GM18505 (cell line): ENCODE measurements around the gene ZNF777.
"Not testable (repeated sequence)": the region's sequence is repeated elsewhere in the genome, so short reads cannot be mapped to it uniquely, and the experiment has no call there.

Experiments used
- ATAC-seq: cut with Tn5 transposase; IDR thresholded peaks from one replicate; pipeline ENCODE4 v1.9.1; 2021; ENCODE audit not compliant: unreplicated experiment
- POLR2A ChIP-seq: IDR thresholded peaks from 4 replicates; pipeline ENCODE4 v1.6.1; 2011; ENCODE audit warnings: borderline replicate concordance; ENCODE audit not compliant: insufficient read depth, insufficient read length; ENCODE audit errors: extremely low read depth

Gene ZNF777

DNA sequence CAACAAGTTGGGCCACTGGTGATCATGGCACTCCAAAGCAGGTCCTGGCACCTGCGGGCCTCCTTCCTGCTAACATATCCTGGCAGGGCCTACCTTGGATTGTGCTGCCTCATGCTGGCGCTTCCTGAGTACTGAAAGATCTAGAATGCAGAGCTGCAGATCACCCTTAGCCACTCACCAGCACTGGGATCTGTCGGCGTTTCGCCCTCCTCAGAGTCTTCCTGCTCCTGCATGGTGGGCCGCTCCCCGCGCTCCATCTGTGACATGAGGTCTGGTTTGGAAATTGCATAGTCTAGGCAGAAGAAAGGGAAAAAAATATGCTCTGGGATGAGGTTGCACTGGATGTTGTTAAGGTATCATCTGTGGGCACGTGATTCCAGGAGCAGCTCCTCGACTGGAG is 10.0 kb downstream of the ZNF777 start:
- TF ChIP-seq POLR2A, result no peak
- no peak for ATAC-seq

DNA sequence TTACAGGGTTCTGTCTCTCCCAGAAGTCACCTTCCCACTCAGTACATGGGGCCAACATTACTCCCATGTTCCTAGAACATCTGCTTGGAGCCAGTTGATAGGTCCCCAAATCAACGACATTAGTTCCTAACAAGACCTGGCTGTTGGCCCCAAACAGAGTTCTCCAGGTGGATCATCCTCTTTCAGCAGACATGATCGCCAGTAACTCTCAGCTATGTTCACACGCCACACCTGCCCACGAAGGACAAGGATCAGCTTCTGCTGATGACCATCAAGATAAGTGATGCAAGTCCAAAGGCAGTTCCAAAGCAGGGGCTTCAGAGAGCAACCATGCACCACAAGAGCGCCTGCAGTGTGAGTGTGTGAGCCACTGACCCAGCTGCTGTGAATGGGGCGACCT is 11.0 kb downstream of the ZNF777 start:
- no peak for ATAC-seq
- TF ChIP-seq POLR2A, result no peak

DNA sequence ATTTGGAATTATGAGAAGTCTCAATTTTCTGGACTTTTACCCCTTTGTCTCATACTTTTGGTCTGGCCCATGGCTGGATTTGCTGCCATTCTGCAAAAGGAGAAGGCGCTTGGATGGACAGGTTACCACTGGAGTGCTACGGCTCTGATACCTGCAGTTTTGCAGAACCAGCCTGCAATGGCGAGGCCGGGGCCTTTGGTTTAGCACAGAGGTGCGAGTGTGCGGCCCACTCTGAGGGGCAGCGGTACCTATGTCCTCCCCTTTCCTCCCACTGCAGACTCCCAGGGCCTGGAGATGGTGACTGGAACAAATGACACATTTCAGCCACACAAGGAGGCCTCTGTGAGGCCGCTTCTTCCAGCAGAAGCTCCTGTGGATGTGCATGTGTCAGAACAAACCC is 11.9 kb downstream of the ZNF777 start:
- no peak for ATAC-seq
- no peak for TF ChIP-seq POLR2A

DNA sequence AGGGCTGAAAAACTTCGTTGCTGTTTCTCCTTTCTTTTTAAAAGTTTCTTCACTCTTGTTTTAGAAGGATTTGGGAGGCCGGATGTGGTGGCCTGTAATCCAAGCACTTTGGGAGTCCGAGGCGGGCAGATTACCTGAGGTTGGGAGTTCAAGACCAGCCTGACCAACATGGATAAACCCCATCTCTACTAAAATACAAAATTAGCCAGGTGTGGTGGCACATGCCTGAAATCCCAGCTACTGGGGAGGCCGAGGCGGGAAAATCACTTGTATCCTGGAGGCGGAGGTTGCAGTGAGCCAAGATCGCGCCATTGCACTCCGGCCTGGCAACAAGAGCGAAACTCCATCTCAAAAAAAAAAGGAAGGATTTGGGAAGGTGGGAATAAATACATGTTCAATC is 14.8 kb downstream of the ZNF777 start:
- ATAC-seq, result not testable (repeated sequence)

DNA sequence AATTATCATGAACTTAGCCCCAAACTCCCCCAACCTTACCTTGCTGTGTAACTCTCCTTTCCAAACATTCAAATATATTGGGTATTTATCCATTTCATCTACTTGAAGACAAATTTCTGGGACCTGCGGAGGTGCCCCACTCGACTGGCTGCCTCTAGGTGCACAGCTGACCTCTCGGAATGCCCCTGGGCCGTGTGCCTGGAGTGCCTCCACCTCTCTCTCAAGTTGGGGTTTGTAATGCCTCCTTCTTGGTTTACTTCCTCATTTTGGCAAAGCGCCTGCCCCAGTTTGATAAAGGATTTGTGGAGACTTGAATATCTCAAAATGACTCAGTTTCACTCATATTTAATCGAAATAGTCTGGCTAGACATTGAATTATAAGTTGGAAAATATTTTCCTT is 16.6 kb downstream of the ZNF777 start:
- TF ChIP-seq POLR2A, result no peak
- ATAC-seq, result no peak

DNA sequence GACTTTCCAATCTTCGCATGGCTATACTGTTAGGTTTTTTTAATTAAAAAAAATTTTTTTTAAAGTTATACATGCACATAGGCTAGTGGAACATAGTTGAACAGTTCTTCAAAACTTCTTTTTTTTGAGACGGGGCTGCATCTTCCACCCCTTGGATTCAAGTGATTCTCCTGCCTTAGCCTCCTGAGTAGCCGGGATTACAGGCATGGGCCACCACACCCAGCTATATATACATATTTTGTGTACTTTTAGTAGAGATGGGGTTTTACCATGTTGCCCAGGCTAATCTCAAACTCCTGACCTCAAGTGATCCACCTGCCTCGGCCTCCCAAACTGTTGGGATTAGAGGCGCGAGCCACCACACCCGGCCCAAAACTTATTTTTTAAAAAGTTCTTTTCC is 17.3 kb downstream of the ZNF777 start:
- no peak for ATAC-seq

DNA sequence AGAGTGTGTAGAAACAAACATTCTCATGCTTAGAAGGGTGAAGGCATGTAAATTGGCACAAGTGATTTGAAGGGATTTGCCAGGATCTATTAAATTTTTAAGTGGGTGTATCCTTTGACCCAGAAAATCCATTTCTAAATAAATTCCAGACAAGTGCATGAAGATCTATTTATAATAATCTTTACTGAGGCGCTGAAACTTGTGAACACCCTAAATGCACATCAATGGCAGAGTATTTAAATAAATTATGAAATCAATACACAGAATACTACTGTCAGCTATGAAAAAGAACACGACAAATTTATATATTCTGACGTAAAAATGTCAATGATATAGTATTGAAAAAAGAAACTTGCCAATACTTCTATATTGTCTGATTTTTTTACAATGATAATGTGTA is 17.9 kb downstream of the ZNF777 start:
- no peak for TF ChIP-seq POLR2A
- no peak for ATAC-seq

More for the DNA sequence above, 17.3 kb downstream of the ZNF777 start:
- no peak for TF ChIP-seq POLR2A

DNA sequence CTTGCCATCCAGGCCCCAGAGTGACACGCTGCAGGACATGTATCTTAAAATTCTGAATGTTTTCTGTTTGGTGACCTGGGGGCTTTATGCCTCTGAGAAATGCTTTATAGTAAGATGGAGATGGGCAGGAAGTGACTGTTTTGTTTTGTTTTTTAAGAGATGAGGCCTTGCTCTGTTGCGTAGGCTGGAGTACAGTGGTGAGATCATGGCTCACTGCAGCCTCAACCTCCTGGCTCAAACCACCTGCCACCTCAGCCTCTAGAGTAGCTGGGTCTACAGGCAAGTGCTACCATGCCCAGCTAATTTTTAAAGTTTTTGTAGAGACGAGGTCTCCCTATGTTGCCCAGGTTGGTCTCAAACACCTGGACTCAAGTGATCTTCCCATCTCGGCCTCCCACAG is 20.6 kb downstream of the ZNF777 start:
- no peak for TF ChIP-seq POLR2A
- ATAC-seq, result no peak

DNA sequence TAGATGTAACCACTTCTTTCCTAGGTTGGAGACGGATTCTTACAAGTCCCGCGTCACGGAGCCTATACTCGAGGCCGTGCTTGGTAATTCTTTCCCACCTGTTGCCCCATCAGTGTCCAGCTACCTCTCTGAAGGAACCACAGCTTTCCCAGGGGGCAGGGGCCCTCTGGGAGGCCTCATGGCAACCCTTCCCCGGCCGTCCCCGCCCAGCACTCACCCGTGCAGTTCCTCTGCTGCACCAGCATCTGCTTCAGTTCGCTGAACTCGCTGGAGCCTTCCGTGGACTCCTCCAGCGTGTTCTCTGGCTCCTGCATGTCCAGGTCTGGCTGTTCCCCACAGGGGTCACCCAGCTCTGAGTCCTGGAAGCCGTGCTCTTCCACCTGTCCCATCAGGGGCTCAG is 24.5 kb downstream of the ZNF777 start:
- no peak for ATAC-seq

DNA sequence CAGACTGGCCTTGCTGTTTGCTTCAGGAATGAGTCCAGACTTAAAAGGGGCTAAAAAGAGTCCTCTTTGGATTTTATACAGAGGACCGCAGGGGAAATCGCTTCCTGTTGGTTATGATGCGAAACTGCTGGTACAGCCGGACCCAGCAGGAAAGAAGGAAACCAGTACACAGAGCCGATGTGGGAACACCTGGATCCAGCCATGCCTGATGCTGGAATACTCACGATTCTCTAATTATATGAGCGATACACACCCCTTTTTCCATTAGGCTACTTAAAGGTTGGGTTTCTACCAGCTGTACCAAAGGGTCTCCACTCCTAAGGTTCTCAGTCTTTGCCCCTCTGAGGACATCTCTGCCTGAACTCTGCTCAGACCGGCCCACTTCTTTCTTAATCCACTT is 27.7 kb downstream of the ZNF777 start:
- no peak for TF ChIP-seq POLR2A
- no peak for ATAC-seq

More for the DNA sequence above, 24.5 kb downstream of the ZNF777 start:
- no peak for TF ChIP-seq POLR2A

DNA sequence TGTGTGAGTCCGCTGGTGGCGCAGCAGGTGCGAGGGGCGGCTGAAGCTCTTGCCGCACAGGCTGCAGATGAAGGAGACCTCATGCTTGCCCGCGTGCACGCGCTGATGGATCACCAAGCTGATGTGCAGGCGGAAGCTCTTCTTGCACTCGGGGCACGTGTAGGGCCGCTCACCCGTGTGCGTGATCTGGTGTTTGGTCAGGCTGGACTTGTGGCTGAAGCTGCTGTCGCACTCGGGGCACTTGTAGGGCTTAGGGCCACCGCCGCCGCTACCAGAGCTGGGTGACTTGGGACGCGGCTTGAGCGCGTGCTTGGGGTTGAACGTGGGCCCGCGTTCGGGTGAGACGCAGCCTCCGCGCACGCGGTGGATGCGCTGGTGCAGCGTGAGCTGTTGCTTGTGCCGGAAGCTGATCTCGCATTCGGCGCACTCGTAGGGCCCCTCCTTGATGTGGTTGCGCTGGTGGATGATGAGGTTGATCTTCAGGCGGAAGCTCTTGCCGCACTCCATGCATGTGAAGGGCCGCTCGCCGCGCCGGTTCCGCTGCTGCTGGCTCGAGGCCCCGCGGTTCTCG is 28.7 kb downstream of the ZNF777 start:
- TF ChIP-seq POLR2A, result no peak
- ATAC-seq, result no peak

DNA sequence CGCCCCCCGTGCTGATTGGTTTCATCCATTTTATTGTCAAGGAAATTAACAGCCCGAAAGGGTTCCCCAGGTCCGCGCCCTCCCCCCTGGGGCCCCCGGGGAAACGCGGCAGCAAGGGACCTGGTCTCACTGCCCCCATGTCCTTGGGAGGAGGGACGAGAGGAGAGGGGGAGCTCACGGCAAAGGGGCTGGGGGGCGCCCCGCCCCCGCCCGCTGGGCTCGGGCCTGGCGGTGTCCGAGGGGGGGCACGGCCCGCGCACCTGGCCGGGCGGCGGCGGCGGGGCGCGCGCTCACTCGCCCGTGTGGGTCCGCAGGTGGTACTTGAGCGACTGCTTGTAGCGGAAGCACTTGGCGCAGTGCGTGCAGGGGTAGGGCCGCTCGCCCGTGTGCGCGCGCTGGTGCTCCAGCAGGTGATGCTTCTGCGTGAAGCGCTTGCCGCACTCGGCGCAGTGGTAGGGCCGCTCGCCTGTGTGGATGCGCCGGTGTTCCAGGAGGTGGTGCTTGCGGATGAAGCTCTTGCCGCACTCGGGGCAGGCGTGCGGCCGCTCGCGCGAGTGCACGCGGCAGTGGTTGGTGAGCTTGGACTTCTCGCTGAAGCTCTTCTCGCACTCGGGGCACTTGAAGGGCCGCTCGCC is 29.3 kb downstream of the ZNF777 start:
- ATAC-seq, result no peak
- TF ChIP-seq POLR2A, result no peak

DNA sequence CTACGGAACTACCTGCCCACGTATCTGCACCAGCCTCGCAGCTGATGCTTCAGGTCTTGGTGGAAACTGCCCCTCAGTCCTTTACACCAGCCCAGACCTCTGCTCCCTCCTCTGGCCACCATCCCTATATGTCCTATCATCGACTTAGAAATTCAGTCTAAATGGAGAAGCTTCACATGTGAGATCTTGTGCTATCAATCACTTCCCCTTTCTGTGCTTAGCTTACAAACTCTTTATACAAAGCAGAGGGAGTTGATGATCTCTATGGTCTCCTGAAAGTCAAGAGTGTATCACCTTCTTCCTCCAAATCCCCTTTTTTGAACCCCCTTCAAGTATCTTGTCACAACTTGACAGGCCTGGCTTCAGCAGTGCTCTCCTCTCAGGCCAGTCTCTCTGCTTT is 30.7 kb downstream of the ZNF777 start:
- no peak for TF ChIP-seq POLR2A
- no peak for ATAC-seq

DNA sequence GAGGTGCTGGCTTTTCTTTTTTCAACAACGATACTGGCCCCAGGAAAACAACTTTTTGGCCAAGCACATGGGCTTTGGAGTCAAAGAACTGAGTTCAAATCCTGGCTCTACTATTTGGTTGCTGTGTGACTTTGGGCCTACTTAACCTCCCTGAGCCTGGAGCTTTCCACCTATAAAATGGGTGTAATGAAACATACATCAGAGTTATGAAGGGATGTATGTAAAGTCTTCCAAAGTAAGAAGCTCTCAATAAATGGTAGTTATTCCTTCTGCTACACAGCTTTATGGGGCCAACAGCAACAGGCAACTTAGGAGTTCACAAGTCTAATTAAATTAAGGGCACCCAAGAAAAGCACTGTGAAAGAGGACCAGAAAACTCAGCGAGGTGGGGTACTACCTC is 33.0 kb downstream of the ZNF777 start:
- TF ChIP-seq POLR2A, result no peak
- no peak for ATAC-seq
